HCEC 1CT (cell line): Measurements from ENCODE around the gene OPHN1.
A peak's percentile ranks its signal among the peaks of the same experiment; 100 is the strongest.
"Not testable (repeated sequence)": the region's sequence is repeated elsewhere in the genome, so short reads cannot be mapped to it uniquely, and the experiment has no call there.

ENCODE experiments used
- DNase-seq: peaks from one replicate; pipeline ENCODE4 v3.0.0-alpha.2; 2017

Gene OPHN1

DNA sequence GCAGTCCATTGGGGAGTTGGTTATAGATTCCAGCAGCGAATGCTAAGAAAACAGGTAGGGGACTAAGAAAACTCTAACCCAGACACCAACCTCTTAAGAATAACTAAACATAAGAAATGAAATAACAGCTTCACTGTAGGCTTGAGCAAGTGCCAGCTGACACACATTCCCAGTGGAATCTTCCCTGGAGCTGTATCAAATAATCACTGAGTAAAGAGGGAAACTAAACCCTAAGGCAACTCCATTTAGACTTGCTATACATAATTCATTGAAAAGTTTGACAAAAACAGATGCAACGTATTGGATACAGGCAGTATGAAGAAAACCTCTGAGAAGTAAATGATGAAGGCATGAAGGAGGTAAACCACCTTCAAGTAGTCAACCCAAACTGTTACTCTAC lies 293.5 kb downstream of the OPHN1 start:
- DNase-seq = no peak

DNA sequence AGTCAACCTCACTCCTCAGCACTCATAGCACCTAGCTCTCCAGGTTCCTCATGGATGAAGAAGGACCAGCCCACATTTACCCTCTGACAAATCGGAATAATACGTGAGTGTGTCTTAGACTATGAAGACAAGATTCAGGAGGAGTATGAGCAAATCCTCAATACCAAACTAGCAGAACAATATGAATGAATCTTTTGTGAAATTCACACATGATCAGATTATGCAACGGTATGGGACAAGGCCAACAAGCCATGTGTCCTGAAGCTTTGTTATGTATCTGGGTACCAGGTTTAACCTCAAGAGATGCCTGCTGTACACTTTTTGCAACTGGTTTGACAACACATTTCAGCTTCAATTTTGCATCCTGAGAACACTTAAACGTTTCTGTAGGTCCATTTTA lies 300.1 kb downstream of the OPHN1 start:
- DNase-seq = no peak

DNA sequence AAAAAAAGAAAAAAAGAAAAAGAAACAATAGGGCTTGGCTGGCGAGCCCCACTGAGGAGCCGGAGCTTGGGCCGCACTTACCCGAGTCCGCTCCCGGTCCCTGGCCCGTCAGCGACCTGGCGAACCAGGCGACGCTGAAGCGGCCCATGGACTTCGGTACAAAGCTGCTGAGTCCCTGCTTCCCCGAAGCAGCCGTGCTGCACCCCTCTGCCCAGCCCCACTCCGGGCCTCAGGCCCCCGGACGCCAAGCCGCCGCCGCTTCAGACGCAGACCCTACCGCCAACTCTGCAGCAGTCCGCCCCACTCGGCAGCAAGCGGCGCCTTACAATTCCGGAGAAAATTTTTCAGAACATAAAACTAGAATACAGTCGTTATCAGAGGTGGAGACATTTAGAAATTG lies 300.5 kb downstream of the OPHN1 start:
- no peak for DNase-seq

DNA sequence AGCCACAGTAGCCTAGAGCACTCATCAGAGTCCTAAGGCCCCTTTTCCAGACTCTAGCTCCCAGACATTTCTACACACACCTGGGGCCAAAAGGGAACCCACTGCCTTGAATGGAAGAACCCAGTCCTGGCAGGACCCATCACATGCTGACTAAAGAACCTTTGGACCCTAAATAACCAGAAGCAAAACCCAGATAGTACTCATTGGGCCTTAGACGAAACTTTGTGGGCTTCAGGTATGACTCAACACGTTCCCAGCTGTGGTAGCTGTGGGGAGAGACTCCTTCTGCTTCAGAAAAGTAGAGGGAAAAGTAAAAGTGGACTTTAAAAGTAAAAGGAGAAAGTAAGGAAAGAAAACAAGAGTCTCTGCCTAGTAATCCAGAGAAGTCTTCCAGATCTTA lies 311.5 kb downstream of the OPHN1 start:
- DNase-seq = no peak

DNA sequence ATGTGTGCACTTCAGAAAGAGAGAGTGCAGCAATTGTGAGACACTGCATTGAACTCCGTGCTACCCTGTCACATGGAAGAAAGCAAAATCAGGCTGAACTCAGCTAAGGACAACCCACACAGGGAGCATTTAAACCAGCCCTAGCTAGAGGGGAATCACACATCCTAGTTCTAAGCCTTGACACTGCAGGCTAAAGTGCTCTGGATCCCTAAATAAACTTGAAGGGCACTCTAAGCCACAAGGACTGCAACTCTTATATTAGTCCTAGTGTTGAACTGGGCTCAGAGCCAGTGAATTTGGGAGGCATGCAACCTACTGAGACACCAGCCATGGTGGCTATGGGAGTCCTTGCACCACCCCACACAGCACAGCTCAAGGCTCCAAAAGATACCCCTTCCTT lies 311.9 kb downstream of the OPHN1 start:
- DNase-seq = no peak

DNA sequence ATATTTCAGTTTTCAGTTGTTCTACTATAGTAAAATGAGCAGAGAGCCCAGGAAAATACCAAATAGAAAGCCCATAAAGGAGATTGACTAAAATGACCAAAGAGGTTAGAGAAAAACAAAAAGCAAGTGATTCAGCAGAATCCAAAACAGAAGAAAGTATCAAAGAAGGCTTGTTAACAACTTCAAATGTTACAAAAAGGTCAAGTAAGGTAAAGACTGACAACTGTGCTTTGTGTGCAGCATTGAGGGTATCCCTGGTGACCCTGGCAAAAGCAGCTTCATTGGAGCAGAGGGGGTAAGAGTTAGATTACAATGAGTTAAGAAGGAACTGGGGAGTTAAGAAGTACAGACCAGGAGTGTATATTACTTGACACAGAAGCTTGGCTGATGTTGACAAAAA lies 317.9 kb downstream of the OPHN1 start:
- DNase-seq = no peak

DNA sequence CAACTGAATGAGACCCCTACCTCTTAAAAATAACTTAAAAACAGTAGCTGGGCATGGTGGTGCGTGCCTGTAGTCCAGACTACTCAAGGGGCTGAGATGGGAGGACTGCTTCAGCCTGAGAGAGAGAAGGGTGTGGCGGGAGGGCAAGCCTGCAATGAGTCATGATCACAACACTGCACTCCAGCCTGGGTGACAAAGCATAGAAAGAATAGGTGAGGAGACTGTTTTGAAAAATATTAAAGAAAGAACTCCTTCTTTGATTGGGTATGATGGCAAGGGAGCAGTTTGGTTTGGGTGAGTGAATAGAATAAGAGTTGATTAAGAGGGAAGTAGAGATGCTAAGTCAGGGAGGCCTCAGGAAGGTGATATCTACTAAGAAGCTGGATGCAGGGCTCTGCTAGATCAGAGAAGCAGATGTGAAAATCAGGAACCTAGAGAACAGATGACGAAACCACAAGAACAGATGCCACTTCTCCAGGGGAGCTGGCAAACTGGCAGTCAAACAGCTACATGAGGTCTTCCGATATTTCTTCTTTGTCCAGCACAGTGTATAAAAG lies 318.6 kb downstream of the OPHN1 start:
- peak; percentile 26 for DNase-seq

DNA sequence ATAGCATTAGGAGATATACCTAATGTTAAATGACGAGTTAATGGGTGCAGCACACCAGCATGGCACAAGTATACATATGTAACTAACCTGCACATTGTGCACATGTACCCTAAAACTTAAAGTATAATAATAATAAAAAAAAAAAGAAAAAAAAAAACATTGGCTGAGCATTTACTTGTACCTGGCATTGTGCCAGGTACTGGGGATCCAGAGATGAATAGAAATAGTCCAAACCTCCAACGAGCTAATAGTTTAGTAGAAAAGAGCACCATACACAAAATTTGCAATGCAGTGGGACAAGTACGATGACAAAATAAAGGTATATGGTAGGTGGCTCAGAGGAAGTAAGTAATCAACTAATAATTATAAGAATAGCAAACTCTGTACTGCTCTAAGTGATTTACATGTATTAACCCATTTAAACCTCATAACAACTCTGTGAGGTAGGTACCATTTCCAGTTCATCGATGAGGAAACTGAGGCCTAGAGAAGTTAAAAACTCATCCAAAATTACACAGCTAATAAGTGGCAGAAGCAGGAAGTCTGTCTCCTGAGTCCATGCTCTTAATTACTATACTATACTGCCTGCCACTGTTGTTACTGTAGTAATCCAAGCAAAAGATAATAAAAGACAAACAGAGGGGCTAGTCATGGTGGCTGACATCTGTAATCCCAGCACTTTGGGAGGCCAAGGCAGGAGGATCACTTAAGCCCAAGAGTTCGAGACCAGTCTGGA lies 319.3 kb downstream of the OPHN1 start:
- no peak for DNase-seq

DNA sequence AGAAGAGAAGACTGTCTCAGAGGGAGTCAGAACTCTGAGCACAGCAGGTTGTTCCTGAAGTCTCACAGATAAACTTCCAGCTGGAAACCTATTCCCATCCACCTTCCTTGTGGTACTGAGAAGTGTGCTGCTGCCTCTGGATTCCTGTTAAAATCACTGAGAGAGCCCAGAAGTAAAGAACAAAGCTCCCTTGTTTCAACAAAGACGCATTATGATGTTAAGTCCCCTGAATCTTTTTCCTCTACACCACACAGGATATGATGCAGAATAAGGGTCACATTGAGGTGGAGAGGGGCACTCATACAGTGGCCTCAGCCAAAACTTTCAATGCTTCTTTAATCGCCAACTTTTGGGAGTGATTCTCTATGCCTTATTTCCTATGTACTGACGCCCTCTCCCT lies 321.0 kb downstream of the OPHN1 start:
- no peak for DNase-seq

DNA sequence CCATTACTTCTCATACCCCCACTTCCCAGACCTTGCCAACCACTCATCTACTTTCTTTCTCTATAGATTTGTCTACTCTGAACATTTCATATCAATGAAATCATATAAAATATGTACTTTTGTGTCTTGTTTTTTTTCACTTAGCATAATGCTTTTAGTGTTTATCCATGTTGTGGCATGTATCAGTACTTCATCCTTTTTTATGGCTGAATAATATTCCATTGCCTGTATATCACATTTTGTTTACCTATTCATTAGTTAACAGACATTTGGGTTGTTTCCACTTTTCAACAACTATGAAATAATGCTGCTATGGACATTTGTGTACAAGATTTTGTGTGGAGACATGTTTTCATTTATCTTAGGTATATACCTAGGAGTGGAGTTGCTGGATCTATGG lies 324.1 kb downstream of the OPHN1 start:
- DNase-seq = no peak

DNA sequence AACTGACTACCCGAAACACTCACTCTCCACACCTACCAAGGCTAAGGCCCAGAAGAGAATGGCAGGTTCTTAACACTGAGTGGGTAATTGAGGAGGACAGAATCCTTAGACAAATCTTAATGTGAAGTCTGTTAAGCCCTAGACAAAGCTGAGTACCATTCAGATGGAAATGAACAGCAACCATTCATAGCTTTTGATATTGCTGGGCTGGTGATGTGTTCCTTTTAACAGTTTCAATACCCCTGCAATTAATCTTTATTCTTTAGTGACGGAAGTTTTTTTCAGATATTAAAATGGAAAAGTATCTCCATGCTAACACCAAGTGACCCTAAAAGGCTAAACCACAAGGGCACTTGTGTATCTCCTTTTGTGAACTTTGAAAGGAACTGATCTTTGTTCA lies 334.9 kb downstream of the OPHN1 start:
- DNase-seq = no peak

DNA sequence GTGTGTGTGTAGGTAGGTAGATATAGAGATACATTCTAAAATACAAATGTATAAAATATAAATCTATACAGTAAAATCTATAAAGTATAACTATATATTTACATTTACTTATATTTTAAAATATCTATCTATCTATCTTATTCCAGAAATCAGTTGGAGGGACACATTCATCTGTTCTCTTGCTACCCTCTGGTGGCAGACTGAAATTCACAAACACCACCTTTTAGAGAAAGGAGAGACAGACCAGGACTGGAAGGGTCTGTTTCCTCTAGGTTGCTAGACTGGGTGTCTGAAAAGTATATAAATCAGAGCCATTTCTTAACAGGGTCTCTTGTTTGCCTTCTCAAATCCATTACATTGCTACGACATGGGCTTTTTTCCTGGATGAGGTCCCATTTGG lies 343.0 kb downstream of the OPHN1 start:
- DNase-seq = no peak

DNA sequence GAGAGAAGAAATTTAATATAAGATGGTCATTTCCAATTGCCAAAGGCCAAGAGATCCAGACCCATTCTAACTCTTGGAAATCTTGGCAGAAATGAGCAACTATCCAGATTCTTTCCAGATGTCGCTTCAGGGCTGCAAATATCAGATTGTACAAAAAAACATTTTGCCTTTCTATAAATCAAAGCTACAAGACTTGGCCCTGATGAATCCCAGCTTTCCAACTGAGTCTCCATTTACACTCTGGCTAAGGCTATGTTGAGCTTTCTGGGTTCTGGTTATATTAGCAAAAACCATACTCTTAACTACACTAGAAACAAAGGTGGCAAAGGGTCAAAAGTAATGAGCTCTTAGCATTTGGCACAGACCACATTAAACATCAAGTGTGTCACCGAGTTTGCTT lies 345.8 kb downstream of the OPHN1 start:
- DNase-seq = no peak

DNA sequence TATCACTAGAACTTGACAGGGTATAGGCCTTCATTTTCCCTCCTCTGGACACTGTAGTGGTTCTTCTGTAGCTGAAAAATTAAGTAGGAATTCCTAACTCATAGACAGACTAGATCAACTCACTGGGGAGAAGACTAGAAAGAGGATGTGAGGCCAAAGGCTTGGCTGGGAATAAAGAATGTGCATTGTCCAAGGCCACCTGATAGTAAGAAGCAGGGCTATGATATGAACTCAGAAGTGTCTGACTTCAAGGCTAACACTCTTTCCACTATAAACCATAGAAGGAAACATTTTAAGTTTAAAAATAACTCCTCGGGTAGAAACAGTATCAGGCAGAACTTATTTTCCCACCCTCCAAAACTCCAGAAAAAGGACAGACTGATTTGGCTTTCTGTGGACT lies 346.6 kb downstream of the OPHN1 start:
- no peak for DNase-seq

DNA sequence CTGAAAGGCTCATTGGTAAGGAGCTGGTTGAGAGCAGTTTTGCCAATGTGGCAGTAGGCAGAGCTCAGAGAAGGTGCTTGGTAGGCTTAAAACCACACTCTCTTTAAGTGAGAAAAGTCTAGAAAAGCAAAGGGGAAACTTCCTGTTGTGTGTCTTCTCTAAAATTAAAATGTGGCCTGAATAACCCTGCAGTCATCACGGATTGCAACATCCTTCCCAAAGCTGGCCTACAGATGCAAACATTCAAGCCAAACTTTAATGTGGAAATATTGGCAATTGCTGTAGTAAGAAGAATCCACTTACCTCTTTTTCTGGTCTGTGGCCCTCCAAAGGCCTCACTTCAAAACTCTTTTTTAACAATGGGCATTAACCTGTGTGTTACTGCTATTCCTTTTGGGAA lies 348.5 kb downstream of the OPHN1 start:
- peak; percentile 71 for DNase-seq

DNA sequence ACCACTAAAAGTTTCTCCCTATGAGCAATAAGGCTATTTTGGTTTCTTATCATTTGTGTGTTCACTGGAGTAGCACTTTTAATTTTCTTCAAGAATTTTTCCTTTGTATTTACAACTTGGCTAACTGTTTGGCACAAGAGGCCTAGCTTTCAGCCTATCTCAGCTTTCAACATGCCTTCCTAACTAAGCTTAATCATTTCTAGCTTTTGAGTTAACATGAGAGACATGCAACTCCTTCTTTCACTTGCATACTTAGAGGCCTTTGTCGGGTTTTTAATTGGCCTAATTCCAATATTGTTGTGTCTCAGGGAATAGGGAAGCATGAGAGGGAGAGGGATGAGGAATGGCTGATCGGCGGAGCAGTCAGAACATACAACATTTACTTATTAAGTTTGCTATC lies 349.8 kb downstream of the OPHN1 start:
- no peak for DNase-seq

DNA sequence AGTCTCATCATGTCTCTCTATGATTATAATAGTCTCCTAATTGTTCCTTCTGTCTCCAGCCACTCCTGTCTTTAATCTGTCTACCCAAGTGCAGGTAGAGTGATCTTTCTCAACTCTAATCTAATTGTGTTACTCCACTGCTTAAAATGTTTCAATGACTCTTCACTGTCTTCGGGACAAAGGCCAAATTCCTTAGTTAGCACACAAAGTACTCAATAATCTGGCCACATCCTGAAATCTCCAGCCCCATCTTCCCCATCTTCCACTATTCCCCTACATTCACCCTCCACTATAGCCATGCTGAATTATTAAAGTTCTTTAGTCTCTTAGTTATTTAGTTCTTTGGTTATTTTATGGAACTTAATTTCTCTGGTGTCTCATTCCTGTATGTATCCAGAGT lies 353.3 kb downstream of the OPHN1 start:
- DNase-seq = peak; percentile 32

DNA sequence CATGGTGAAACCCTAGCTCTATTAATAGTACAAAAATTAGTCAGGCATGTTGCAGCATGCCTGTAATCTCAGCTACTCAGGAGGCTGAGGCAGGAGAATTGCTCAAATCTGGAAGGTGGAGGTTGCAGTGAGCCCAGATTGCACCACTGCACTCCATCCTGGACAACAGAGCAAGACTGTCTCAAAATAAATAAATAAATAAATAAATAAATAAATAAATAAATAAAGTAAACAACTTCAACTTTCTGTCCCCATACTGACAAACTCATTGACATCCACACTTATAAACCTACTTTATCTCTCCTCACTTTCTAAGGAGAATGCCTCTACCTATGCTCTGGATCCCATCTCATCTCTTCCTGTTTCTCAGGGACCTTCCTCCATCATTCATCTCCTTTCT lies 354.5 kb downstream of the OPHN1 start:
- DNase-seq = not testable (repeated sequence)

DNA sequence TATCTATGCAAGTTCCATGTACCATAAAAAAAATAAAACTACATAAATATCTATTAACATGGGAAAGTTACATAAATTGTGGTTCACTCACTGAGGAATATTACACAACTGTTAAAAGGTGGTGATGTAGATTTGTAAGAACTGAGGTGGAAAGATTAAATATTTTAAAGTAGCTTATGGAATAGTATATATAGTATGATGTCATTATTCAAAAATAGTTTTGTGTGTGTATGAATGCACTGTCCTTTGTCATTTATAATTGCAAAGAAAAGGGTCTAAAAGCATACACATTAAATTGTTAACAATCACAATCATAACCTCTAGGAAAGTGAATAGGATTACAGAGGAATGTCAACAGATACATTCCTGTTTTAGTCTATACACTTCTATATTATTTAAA lies 355.9 kb downstream of the OPHN1 start:
- no peak for DNase-seq

DNA sequence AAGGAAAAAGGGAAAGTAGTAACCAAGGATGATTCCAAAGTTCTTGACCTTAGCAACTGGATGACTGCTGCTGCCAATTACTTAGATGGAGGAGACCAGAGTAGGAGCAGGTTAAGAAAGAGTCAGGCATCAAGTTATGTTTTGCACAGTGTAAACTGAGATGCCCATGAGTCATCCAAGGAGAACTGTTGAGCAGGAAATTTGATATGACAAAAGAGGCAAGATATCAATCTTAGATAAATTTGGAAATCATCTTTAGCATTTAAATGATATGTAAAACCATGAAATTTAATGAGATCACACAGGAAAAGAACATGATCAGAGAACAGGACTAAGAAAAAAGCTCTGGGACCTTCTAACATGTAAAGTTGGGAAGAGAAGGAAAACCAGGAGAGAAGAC lies 361.3 kb downstream of the OPHN1 start:
- DNase-seq = peak; percentile 52

DNA sequence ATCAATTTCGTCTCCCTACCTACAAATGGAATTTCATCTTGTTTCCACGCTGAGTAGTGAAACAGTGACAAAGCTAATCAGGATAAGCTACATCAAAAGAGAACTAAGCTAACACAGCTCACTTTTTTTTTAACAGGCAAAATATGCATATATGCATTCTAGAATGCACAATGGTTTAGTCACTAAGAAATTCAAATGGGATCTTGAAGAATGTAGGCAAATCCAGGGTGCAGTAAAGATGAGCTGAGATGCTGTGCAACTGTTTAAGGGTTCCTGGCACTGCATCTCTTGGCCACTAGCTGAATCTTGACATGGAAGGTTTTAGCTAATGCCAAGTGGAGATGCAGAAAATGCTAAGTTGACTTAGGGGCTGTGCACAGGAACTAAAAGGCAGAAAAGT lies 363.2 kb downstream of the OPHN1 start:
- not testable (repeated sequence) for DNase-seq

DNA sequence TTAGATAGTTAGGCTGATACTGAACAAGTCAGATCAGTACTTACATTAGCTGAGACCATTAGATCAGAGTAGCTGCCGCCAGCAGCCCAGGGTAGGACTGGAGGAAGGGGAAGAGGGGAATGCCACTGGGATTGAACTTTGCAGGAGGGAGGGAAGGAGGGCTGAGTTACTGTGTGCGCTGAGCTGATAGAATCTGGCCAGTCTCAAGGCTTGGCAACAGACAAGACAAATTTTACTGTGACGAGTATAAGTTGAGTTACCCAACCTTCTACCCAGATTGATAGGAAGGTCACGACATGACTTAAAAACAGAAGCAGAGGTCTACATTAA lies 372.1 kb downstream of the OPHN1 start:
- DNase-seq = no peak

DNA sequence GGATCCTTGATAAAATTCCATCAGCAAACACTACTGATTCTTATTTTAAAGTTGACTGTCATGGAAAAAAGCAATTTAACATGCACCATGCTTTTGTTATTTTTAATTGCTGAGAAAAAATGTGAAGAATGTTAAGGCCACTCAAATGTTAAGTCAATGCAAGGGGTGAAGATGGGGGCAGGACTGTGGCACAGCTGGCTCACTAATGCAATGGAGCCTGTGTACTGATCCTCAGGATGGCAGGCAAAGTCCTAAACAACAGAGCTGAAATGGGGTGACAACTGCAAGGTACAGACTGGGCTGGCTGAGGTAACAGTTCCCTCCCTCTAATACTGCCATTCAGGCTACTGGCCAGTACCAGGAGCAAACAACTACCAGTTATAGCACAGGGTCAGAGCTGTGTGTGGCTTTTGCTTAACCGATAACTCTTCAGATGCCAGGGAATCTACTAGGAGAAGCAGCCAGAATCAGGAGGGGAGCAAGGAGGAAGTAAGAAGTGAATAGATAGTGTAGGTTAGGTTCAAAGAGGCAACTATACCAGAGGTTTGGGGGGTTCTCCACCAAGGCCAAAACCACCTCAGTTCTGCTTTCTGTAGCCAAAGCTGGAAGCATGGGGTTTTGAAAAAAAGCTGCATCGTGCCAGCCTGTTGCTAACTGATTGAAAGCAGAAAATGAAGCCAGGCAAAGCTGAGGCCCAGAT lies 372.6 kb downstream of the OPHN1 start:
- no peak for DNase-seq

DNA sequence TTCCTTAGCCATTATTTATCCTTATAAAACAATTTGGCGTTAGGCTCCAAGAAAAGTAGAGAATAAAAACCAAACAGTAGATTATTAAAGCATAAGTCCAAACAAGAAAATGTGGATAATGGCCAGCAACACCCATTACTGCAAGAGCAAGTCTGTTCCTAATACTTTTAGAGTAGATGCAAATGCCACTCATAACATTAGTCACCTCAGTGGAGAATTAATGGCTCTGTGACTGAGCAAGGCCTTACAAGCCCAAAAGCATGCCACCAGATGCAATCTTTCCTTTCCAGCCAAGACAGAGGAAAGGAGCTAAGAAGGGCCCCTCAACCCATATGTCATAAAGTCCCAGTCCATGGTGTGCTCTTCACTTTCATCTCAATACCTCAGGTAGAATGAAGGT lies 373.8 kb downstream of the OPHN1 start:
- no peak for DNase-seq

DNA sequence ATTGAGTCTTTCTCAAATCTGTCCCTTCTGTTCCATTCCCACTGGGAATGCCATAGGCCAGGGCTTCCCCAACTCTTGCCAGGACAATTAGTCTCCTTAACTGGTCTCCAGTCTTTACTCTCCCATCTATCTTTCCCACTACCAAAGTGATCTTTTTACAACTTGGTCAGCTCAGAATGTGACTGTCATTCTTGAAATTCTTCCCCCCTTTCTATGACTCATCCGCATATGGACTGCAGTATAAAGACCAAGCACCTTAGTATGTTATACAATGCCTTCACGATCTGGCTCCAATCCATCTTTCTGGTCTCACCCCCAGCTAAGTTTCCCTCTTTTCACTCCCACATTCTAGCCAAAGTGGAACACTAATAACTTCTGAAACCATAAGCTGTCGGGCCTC lies 383.8 kb downstream of the OPHN1 start:
- DNase-seq = no peak
